ENCODE measurements around the gene MTCH1.

DNA sequence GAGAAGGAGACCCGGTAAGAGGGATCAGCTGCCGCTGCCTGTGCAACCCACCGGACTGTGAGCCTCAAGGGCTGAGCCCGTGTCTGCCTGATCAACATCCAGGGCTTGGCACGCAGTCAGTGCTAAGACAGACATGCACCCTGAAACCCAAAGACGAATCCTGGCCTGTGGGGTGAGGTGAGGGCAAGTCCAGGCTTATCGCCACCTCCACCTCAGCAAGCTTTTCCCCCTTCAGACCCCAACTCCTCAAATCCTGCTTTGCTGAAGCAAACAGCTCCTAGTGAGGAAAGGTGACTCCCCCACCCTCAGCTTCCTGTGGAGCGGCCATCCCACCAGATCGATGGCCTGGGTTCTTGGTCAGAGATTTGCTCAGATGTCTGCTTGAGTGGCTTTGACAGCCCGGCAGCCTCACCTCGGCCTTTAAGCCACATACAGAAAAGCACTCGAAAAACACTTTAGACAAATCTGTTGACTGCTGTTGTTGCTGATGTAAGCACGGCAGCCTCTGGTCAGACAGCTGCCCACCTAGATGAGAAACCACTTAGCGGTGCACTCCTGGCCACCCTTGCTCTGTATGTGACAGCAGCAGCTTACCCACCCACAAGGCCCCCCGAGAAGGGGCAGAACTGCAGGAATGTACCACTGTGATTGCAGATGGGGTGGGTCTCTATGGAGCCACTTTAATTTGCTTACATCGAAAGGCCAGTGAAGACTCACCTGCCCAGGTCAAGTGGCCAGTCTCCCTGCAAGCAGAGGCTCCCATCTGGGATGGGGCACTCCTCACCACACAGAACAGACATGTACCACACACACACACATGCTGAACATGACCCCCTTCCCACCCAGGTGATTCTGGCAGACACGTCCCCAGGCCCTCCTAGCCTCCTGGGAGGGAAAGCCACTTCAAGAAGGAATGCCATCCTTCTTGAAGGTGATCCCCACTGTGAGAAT is 14.8 kb downstream of the MTCH1 start:
- TF ChIP-seq POLR2AphosphoS5 (IDR thresholded peaks at IDR 0.05; ENCODE audit: low read depth, low read length) (no peak), TCF7L2 (IDR thresholded peaks at IDR 0.05; ENCODE audit: borderline replicate concordance, extremely low read depth, insufficient read depth, insufficient read length) (no peak), RAD21 (IDR thresholded peaks at IDR 0.05; ENCODE audit: low read depth) (no peak), FOSL1 (IDR thresholded peaks at IDR 0.05; ENCODE audit: low read depth) (no peak), CEBPB (IDR thresholded peaks at IDR 0.05; ENCODE audit: low read depth) (no peak), EZH2phosphoT487 (IDR thresholded peaks at IDR 0.05; ENCODE audit: borderline replicate concordance) (no peak), SP1 (IDR thresholded peaks at IDR 0.05; ENCODE audit: low read depth) (no peak)
- TF ChIP-seq, protein P1, sequence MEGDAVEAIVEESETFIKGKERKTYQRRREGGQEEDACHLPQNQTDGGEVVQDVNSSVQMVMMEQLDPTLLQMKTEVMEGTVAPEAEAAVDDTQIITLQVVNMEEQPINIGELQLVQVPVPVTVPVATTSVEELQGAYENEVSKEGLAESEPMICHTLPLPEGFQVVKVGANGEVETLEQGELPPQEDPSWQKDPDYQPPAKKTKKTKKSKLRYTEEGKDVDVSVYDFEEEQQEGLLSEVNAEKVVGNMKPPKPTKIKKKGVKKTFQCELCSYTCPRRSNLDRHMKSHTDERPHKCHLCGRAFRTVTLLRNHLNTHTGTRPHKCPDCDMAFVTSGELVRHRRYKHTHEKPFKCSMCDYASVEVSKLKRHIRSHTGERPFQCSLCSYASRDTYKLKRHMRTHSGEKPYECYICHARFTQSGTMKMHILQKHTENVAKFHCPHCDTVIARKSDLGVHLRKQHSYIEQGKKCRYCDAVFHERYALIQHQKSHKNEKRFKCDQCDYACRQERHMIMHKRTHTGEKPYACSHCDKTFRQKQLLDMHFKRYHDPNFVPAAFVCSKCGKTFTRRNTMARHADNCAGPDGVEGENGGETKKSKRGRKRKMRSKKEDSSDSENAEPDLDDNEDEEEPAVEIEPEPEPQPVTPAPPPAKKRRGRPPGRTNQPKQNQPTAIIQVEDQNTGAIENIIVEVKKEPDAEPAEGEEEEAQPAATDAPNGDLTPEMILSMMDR (IDR thresholded peaks at IDR 0.05 in 2 of 3, conservative IDR thresholded peaks at IDR 0.05 in 1 of 3; ENCODE audit: borderline replicate concordance in 1 of 3, insufficient read depth in 1 of 3, low read depth in 2 of 3, low read length in 2 of 3) = no peak

Measured in HCT116 (cell line).